PC-9 (cell line): ENCODE data around the gene C17orf113.

Experiments
- EZH2 ChIP-seq: fragments of 200-600 bp; sonication (generic); IDR thresholded peaks from 2 replicates; pipeline ENCODE4 v1.8.0; 2017; ENCODE audit warnings: antibody characterized with exemption, low read depth
- TF ChIP-seq, protein P1 (sequence below): fragments of 200-600 bp; sonication (generic); conservative IDR thresholded peaks from 2 replicates; pipeline ENCODE4 v1.6.1; 2017; ENCODE audit warnings: mixed run types, antibody characterized with exemption, mild to moderate bottlenecking, moderate library complexity

DNA sequence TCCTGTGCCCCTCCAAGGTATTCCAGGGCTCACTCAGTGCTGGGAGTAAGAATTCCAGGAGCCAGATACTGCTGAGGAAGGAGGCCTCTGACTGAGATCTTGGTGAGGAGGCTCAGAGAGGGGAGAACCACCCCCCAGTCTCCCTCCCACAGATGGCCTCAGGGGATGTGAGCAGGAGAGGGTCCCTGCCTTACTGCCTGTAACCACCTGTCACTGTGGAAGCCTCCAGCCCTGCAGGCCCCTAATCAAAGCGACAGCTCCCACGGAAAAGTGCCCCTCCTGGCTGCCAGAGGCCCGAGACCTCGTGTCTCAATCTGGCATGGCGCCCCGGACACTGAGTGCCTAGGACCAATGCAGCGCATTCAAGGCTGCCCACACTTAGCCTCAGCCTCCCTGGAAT lies 7.7 kb upstream of the C17orf113 start:
- TF ChIP-seq, protein P1, sequence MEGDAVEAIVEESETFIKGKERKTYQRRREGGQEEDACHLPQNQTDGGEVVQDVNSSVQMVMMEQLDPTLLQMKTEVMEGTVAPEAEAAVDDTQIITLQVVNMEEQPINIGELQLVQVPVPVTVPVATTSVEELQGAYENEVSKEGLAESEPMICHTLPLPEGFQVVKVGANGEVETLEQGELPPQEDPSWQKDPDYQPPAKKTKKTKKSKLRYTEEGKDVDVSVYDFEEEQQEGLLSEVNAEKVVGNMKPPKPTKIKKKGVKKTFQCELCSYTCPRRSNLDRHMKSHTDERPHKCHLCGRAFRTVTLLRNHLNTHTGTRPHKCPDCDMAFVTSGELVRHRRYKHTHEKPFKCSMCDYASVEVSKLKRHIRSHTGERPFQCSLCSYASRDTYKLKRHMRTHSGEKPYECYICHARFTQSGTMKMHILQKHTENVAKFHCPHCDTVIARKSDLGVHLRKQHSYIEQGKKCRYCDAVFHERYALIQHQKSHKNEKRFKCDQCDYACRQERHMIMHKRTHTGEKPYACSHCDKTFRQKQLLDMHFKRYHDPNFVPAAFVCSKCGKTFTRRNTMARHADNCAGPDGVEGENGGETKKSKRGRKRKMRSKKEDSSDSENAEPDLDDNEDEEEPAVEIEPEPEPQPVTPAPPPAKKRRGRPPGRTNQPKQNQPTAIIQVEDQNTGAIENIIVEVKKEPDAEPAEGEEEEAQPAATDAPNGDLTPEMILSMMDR, result no peak
- no peak for TF ChIP-seq EZH2
